ENCODE data around the gene ZFYVE9.

ZFYVE9 gene

DNA sequence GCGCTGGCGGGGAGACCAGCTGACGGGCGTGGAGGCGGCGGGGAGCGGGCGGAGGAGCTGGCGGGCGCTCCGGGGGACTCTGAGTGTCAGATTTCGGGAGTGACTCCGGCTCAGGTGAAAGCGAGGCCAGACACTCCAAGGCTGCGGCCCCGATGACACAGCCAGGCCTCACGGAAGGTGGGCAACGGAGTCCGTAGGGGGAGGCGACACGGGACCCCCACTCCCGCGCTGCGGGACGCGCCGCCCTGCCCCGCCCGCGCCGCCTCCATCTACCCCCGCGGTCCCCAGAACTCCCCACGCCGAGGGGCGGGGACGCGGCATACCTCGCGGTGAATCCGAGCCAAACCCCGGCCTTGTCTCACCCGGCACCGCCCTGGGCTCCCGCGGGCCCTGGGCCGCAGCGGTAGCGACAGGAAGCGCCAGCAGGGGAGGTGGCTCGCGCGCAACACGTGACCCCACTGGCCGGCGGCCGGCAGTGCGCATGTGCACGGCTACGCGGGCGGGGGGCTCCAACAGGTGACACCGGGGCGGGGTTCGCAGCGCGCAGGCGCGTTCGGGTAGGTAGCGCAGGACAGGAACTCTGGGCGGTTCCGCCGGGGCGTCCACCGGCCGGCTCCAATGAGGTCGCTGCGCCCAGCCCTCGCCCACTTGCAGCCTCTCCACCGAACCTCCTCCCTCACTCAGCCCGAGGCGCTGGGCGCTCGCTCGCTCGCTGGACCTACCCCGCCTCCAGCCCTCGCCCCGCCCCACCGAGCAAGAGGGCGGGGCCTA lies 224.0 kb downstream of the ZFYVE9 start, which contains the start of gene CC2D1B (continued):
- TF ChIP-seq, protein P1, sequence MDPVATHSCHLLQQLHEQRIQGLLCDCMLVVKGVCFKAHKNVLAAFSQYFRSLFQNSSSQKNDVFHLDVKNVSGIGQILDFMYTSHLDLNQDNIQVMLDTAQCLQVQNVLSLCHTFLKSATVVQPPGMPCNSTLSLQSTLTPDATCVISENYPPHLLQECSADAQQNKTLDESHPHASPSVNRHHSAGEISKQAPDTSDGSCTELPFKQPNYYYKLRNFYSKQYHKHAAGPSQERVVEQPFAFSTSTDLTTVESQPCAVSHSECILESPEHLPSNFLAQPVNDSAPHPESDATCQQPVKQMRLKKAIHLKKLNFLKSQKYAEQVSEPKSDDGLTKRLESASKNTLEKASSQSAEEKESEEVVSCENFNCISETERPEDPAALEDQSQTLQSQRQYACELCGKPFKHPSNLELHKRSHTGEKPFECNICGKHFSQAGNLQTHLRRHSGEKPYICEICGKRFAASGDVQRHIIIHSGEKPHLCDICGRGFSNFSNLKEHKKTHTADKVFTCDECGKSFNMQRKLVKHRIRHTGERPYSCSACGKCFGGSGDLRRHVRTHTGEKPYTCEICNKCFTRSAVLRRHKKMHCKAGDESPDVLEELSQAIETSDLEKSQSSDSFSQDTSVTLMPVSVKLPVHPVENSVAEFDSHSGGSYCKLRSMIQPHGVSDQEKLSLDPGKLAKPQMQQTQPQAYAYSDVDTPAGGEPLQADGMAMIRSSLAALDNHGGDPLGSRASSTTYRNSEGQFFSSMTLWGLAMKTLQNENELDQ (tag by site-specific recombination; IDR thresholded peaks at IDR 0.05; ENCODE audit: low read depth) = no peak
- peak; percentile 58; the same call in 1 of the 2 replicates for TF ChIP-seq ZBTB48 (tag by site-specific recombination; IDR thresholded peaks at IDR 0.05)
- TF ChIP-seq ZNF585B (tag by site-specific recombination; IDR thresholded peaks at IDR 0.05) = 0 out of 2 replicates have a peak, but pooled peaks have one; percentile 18
- TF ChIP-seq ZNF184 (tag by site-specific recombination; IDR thresholded peaks at IDR 0.05) = no peak
- no peak for TF ChIP-seq ZNF211 (tag by site-specific recombination; IDR thresholded peaks at IDR 0.05; ENCODE audit: low read depth)
- TF ChIP-seq ZIC2 (tag by site-specific recombination; IDR thresholded peaks at IDR 0.05) = peak; percentile 96
- TF ChIP-seq SCRT1 (tag by site-specific recombination; IDR thresholded peaks at IDR 0.05; ENCODE audit: borderline replicate concordance) = peak; percentile 98
- no peak for TF ChIP-seq ZNF558 (tag by site-specific recombination; IDR thresholded peaks at IDR 0.05)
- TF ChIP-seq KLF7 (tag by site-specific recombination; IDR thresholded peaks at IDR 0.05; ENCODE audit: borderline replicate concordance) = peak; percentile 80
- TF ChIP-seq ZNF133 (tag by site-specific recombination; IDR thresholded peaks at IDR 0.05) = no peak
- TF ChIP-seq ZNF626 (tag by site-specific recombination; IDR thresholded peaks at IDR 0.05) = no peak
- peak; percentile 97 for TF ChIP-seq REPIN1 (tag by site-specific recombination; IDR thresholded peaks at IDR 0.05; ENCODE audit: low read depth)
- TF ChIP-seq GLIS1 (tag by site-specific recombination; IDR thresholded peaks at IDR 0.05) = peak; percentile 93
- TF ChIP-seq ZNF837 (tag by site-specific recombination; IDR thresholded peaks at IDR 0.05) = no peak
- peak; percentile 84 for TF ChIP-seq ZNF366 (tag by site-specific recombination; conservative IDR thresholded peaks at IDR 0.05)
- peak; percentile 68 for TF ChIP-seq PRDM10 (tag by site-specific recombination; IDR thresholded peaks at IDR 0.05)
- no peak; the same call in 1 of the 2 replicates for TF ChIP-seq ZNF146 (tag by site-specific recombination; IDR thresholded peaks at IDR 0.05)
- TF ChIP-seq HOXC10 (CRISPR knock-in tag; IDR thresholded peaks at IDR 0.05) = 0 out of 2 replicates have a peak, but pooled peaks have one; percentile 31
- TF ChIP-seq ZNF677 (tag by site-specific recombination; IDR thresholded peaks at IDR 0.05) = no peak
- TF ChIP-seq ZNF174 (tag by site-specific recombination; IDR thresholded peaks at IDR 0.05) = no peak
- TF ChIP-seq ZNF394 (tag by site-specific recombination; IDR thresholded peaks at IDR 0.05; ENCODE audit: borderline replicate concordance) = peak; percentile 76; the same call in 1 of the 2 replicates
- TF ChIP-seq ZNF449 (tag by site-specific recombination; IDR thresholded peaks at IDR 0.05) = peak; percentile 28; the same call in 1 of the 2 replicates
- peak; percentile 55; the same call in 1 of the 2 replicates for TF ChIP-seq ZNF10 (tag by site-specific recombination; IDR thresholded peaks at IDR 0.05)
- TF ChIP-seq, protein P2, sequence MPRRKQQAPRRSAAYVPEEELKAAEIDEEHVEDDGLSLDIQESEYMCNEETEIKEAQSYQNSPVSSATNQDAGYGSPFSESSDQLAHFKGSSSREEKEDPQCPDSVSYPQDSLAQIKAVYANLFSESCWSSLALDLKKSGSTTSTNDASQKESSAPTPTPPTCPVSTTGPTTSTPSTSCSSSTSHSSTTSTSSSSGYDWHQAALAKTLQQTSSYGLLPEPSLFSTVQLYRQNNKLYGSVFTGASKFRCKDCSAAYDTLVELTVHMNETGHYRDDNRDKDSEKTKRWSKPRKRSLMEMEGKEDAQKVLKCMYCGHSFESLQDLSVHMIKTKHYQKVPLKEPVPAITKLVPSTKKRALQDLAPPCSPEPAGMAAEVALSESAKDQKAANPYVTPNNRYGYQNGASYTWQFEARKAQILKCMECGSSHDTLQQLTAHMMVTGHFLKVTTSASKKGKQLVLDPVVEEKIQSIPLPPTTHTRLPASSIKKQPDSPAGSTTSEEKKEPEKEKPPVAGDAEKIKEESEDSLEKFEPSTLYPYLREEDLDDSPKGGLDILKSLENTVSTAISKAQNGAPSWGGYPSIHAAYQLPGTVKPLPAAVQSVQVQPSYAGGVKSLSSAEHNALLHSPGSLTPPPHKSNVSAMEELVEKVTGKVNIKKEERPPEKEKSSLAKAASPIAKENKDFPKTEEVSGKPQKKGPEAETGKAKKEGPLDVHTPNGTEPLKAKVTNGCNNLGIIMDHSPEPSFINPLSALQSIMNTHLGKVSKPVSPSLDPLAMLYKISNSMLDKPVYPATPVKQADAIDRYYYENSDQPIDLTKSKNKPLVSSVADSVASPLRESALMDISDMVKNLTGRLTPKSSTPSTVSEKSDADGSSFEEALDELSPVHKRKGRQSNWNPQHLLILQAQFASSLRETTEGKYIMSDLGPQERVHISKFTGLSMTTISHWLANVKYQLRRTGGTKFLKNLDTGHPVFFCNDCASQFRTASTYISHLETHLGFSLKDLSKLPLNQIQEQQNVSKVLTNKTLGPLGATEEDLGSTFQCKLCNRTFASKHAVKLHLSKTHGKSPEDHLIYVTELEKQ (tag by site-specific recombination; IDR thresholded peaks at IDR 0.05; ENCODE audit: borderline replicate concordance) = 0 out of 2 replicates have a peak, but pooled peaks have one; percentile 32
- TF ChIP-seq, protein P3, sequence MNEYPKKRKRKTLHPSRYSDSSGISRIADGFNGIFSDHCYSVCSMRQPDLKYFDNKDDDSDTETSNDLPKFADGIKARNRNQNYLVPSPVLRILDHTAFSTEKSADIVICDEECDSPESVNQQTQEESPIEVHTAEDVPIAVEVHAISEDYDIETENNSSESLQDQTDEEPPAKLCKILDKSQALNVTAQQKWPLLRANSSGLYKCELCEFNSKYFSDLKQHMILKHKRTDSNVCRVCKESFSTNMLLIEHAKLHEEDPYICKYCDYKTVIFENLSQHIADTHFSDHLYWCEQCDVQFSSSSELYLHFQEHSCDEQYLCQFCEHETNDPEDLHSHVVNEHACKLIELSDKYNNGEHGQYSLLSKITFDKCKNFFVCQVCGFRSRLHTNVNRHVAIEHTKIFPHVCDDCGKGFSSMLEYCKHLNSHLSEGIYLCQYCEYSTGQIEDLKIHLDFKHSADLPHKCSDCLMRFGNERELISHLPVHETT (tag by site-specific recombination; IDR thresholded peaks at IDR 0.05) = no peak
- peak; percentile 63 for TF ChIP-seq WT1 (tag by site-specific recombination; IDR thresholded peaks at IDR 0.05)
- TF ChIP-seq ZNF548 (tag by site-specific recombination; IDR thresholded peaks at IDR 0.05) = no peak

All from HEK293 (cell line).